LNCAP (cell line): ENCODE results near the gene CLDND2.

Source experiments
- CTCF ChIP-seq: fragments of 450-650 bp; IDR thresholded peaks from 2 replicates; pipeline ENCODE4 v1.5.1; 2017; ENCODE audit warnings: mild to moderate bottlenecking

CLDND2 gene

GRCh38 chr19:51319649-51320279 lies 49.0 kb downstream of the CLDND2 start:
- TF ChIP-seq CTCF = no peak

GRCh38 chr19:51318687-51319648 lies 49.8 kb downstream of the CLDND2 start:
- no peak for TF ChIP-seq CTCF

- no peak for TF ChIP-seq CTCF
These were observed 50.8 kb downstream of the CLDND2 start for GRCh38 chr19:51317968-51318367.

GRCh38 chr19:51317376-51317775 lies 51.4 kb downstream of the CLDND2 start:
- no peak for TF ChIP-seq CTCF
